HG03280 (cell line): ENCODE results near the gene AUTS2.

Source experiments
- ATAC-seq: cut with Tn5 transposase; IDR thresholded peaks from one replicate; pipeline ENCODE4 v1.9.1; 2021; ENCODE audit warnings: mild to moderate bottlenecking, moderate library complexity; ENCODE audit not compliant: unreplicated experiment

Gene AUTS2

DNA sequence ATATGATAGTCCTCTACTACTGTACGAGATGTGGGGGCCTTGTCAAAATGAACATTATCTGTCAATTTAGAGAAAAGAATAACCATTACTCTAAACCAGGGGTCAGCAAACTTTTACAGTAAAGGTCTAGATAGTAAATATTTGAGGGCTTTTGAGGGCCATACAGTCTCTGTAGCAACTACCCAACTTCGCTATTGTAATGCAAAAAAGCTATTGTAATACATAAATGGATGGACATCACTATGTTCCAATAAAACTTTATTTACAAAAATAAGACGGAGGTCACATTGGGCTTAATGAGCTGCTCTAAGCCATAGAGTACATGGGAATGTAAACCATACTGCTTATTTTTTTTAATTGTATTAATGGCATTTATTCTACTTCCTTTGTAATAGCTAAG lies 1055.9 kb downstream of the AUTS2 start:
- ATAC-seq = no peak

DNA sequence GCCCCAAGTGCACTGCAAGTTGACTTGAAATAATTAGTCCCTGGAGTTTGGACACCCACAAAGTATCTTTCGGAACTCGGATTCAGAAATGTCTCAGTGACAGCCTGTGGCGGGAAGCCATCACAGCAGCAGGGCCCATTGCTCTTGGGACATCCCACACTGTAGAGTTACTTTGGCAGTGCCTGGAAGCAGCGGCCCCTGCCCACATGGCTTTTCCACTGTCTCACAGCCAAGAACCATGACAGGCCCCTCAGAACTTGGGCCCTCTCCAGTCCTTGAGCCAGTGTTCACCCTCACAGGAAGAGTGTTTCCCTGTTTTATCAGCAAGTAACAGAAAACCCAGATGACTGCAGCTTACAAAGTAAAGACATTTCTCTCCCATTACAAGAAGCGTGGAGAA lies 1056.7 kb downstream of the AUTS2 start:
- ATAC-seq = no peak

GRCh38 chr7:70655694-70656093 lies 1057.4 kb downstream of the AUTS2 start:
- no peak for ATAC-seq

GRCh38 chr7:70657571-70657970 lies 1059.3 kb downstream of the AUTS2 start:
- no peak for ATAC-seq

GRCh38 chr7:70657989-70658632 lies 1059.8 kb downstream of the AUTS2 start:
- ATAC-seq = no peak

GRCh38 chr7:70659263-70659662 lies 1061.0 kb downstream of the AUTS2 start:
- ATAC-seq = no peak

GRCh38 chr7:70660154-70660818 lies 1062.0 kb downstream of the AUTS2 start:
- no peak for ATAC-seq

- ATAC-seq = no peak
Observed at GRCh38 chr7:70660819-70661191, 1062.5 kb downstream of the AUTS2 start.

DNA sequence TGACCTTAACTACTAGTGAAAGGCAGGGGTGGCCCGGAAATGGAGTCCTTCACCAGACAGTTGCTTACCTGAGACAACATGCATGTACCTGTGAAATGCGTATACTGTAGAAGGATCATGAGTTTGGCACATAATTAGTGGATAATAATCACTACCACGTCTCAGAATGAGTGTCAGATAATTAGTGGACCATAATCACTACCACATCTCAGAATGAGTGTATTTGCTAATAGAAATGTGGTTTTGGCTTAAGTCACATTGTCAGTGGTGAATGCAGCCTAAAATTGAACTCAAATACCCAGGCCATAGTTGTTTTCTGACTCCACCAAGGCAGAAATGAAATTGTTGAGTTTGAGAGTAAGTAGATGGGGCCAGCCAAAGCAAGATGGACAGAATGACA lies 1065.4 kb downstream of the AUTS2 start:
- no peak for ATAC-seq

- ATAC-seq = no peak
Observed at GRCh38 chr7:70665997-70666396, 1067.7 kb downstream of the AUTS2 start.

- ATAC-seq = no peak
Observed at GRCh38 chr7:70667406-70667805, 1069.1 kb downstream of the AUTS2 start.

DNA sequence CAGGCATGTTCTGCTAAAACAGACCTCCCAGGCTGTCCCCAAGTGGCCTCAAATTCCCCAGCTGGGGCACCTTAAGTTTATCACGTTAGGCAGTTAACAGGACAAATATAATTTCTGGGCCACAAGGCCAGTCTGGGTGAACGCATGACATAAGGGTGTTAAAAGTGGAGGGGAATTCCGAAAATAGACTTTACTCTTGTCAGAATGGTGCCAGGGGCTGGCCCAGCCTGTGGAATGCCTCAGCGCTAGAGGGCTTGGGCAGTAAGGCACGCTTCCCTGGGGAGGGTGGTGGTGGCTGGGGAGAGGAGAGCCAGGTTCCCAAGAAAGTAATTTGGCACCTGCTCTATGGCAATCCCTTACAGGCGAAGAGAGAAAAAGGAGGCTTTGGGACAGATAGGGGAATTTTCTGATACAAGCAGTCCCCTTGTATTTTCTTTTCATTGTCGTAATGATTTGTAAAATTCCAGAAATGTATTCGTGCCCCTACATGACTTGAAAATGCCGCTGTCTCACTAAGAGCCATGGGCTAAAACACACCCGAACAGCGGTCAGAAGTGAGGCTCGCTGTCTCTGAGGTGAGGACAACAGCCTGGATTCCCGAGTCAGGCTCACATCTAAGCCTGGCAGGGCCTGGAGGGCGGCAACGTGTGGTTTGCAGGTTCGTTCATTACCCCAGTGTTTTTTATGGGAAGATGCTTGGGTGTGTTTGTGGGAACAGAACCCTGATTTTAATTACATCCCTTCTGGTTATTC lies 1070.5 kb downstream of the AUTS2 start:
- no peak for ATAC-seq

GRCh38 chr7:70669854-70670253 lies 1071.6 kb downstream of the AUTS2 start:
- no peak for ATAC-seq

GRCh38 chr7:70670288-70670687 lies 1072.0 kb downstream of the AUTS2 start:
- ATAC-seq = no peak

DNA sequence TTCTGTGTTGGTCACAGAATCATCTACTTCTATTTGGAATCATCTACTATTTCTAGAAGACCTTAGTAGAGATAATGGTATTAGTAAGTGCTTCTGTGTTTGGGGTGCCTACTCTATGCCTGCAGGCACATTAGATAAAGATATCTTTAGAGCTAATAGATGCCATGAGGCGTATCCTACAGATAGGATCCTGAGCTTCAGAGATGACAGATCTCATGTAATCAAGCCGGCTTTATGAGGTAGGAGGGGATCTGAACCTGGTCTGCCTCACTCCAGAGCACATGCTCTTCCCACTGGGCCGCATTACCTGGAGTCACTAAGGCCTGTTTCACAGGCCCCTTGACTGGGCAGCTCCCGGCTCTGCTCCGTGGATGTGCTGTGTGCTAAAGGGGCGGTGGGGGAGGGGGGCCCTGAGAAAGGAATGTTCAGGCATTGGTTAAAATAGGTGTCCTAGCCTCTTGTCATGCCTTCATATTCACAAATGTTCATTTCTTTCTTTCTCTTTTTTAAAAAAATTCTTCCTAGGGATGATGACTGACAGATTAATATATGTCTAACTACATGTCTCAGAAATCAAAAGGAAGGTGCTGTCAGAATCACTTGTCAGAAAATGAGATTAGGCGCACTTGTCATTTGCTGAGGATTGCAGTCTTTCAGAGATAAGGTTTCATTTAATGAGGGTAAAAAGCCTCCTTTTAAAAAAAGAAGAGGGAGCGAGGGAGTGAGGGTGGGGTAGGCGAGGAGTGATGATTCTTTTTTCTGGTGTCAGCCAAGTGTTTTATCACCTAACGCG lies 1075.7 kb downstream of the AUTS2 start:
- no peak for ATAC-seq

DNA sequence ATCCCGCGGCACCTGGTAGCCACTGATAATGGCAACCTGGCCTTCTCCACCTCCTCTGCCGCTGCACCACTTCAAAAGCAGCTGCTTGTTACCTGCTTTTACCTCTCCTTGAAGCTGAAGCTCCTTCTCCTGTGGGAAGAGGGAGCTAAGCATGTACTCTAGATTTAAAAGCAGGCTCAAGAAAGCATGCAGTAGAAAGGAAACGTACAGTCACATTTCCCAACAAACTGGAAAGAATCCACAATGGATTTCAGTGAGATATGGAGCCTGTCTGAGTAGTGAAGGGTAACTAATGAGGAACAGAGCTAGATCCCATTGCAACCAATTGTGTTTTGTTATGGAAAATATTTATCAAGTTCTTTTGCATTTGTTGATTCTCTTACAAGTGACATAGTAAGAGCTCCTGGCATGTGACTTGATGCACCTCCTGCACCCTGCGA lies 1076.3 kb downstream of the AUTS2 start:
- ATAC-seq = no peak

- no peak for ATAC-seq
Observed at GRCh38 chr7:70676243-70676642, 1078.0 kb downstream of the AUTS2 start.

DNA sequence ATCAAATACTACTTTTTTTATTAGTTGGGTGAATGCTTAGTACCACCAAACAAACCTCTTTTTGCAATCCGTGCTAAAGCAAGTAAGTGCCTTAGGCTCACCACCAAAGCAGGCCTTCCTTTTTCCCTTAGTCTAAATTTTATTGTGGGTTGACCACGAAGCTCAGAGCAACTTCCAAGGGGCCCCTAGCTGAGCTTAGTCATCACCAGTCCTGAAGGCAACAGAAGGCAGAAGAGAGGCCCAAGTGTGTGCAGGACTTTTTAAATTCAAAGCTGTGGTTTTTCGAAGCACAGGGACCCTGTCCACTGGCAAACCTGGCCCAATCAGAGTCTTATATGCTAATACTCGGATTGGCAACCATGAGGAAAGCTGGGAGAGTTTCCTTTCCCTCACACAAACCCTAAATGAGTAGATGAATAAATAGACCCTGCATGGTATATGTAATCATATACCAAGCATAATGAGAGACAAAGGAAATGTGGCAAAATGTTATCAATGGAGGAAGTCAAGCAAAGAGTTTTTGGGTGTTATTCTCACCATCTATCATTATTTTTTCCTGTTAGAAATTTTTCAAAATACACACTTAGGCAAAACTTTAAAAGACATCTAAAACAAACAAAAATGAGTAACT lies 1080.5 kb downstream of the AUTS2 start:
- ATAC-seq = no peak

- no peak for ATAC-seq
Observed at GRCh38 chr7:70679661-70680060, 1081.4 kb downstream of the AUTS2 start.

- no peak for ATAC-seq
Observed at GRCh38 chr7:70680306-70680705, 1082.0 kb downstream of the AUTS2 start.
